Progenitor cell of endocrine pancreas (in vitro differentiated cells): Measurements from ENCODE around the gene OSBPL1A. TPM values are rescaled to one million over a fixed set of nuclear protein-coding genes. Genes with fewer than 3 reads are reported as not detected.

Experiments
- DNase-seq: peaks from one replicate; pipeline ENCODE4 v3.0.0; 2021; ENCODE audit warnings: low spot score; ENCODE audit not compliant: unreplicated experiment
- H3K27ac Mint-ChIP-seq: 2 replicates; pipeline ENCODE4 v1.8.0; 2021; ENCODE audit warnings: mild to moderate bottlenecking, moderate library complexity, mixed read lengths
- H3K27me3 Mint-ChIP-seq: 2 replicates; pipeline ENCODE4 v1.8.0; 2021; ENCODE audit warnings: mixed read lengths
- H3K36me3 Mint-ChIP-seq: 2 replicates; pipeline ENCODE4 v1.8.0; 2022; ENCODE audit warnings: mixed read lengths; ENCODE audit not compliant: insufficient read depth
- H3K4me1 Mint-ChIP-seq: 2 replicates; pipeline ENCODE4 v1.8.0; 2021; ENCODE audit warnings: low read depth, mixed read lengths
- H3K4me3 Mint-ChIP-seq: 2 replicates; pipeline ENCODE4 v1.8.0; 2021; ENCODE audit warnings: low read depth, mild to moderate bottlenecking, moderate library complexity, mixed read lengths
- H3K9me3 Mint-ChIP-seq: 2 replicates; pipeline ENCODE4 v1.8.0; 2021; ENCODE audit warnings: low read depth, mixed read lengths
- total RNA-seq: library from RNA; stranded (reverse); gene quantifications from 2 replicates; pipeline ENCODE4 v1.2.1, GENCODE V29; 2021
- TF ChIP-seq, protein P1 (sequence below): fragments of 200-600 bp; sonication (generic); IDR thresholded peaks from one replicate; pipeline ENCODE4 v1.5.0; 2021; ENCODE audit warnings: antibody characterized with exemption, mild to moderate bottlenecking; ENCODE audit not compliant: unreplicated experiment

Gene OSBPL1A
- total RNA-seq, 1 donor from 2014 or later: 15.0 TPM

DNA sequence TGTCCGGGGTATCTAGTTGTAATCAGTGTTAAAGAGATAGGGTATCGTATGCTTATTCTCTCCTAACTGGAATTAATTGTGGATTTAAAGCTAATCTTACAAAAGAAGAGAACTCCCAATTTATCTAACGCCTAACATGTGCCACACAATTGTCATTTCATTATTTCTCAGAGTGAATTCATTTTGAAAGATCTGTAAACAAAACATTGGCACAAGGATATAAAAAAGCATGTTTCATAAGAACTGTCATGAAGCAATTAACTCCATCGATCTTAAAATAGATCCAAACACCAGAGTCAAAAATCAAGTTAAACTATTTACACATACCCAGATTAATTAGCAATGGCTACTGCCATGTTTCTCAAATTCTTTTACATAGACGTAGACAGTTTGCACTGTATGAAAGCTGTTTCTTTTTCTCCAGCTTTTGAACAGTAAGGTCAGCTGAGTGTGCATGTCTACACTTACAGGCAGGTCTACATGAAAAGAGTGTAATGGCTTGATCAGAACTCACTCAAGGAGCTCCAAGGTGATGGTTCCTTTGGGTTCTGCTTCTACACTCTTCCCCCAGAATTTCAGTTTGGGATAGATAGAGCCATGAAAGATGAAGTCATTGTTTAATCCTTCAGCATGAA is 220.0 kb downstream of the OSBPL1A start:
- H3K4me3 Mint-ChIP-seq: no peak overlapping the region
- H3K9me3 Mint-ChIP-seq: no peaks in the 10 kb centered on the region
- no peaks in the 10 kb centered on the region for H3K27me3 Mint-ChIP-seq
- TF ChIP-seq, protein P1, sequence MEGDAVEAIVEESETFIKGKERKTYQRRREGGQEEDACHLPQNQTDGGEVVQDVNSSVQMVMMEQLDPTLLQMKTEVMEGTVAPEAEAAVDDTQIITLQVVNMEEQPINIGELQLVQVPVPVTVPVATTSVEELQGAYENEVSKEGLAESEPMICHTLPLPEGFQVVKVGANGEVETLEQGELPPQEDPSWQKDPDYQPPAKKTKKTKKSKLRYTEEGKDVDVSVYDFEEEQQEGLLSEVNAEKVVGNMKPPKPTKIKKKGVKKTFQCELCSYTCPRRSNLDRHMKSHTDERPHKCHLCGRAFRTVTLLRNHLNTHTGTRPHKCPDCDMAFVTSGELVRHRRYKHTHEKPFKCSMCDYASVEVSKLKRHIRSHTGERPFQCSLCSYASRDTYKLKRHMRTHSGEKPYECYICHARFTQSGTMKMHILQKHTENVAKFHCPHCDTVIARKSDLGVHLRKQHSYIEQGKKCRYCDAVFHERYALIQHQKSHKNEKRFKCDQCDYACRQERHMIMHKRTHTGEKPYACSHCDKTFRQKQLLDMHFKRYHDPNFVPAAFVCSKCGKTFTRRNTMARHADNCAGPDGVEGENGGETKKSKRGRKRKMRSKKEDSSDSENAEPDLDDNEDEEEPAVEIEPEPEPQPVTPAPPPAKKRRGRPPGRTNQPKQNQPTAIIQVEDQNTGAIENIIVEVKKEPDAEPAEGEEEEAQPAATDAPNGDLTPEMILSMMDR: no peak
- peaks cover 2% of the 10 kb centered on the region for H3K4me1 Mint-ChIP-seq
- H3K36me3 Mint-ChIP-seq: peaks cover 7% of the 10 kb centered on the region
- no peak for DNase-seq
- H3K27ac Mint-ChIP-seq: no peak overlapping the region

DNA sequence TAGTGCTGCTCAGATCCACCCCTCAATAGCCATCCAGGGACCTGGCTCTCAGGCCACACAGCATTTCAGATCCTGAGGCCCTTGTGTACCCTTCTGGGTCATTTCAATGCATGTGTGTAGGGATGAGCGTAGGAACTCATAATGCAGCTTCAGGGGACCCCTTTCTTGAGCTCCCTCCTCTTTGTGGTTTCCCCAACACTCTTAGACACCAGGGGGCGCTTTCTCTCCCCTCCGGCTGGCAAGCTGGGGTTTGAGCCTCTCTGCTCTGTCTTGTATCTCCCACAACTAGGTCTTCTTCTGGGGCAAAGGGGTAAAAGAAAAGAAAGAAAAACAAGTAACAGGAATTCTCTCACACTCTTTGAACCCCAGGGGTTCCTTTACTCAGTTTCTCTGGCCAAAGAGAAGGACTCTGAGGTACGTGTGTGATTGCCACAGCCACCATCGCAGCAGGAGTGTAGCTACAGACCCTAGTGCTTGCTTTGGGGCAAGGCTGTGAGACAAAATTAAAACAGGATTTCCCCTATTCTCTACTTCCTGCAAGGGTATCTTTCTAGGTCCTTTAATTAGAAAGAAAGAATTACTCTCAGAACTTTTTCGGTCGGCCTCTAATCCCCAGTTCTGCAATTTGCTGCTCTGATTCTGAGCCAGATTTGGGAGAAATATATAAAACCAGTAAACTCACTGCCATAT is 220.8 kb downstream of the OSBPL1A start:
- H3K27me3 Mint-ChIP-seq: no peaks in the 10 kb centered on the region
- H3K4me1 Mint-ChIP-seq: peaks cover 2% of the 10 kb centered on the region
- peaks cover 7% of the 10 kb centered on the region for H3K36me3 Mint-ChIP-seq
- no peaks in the 10 kb centered on the region for H3K9me3 Mint-ChIP-seq
- H3K4me3 Mint-ChIP-seq: no peak overlapping the region
- no peak overlapping the region for H3K27ac Mint-ChIP-seq
- TF ChIP-seq, protein P1: peak; percentile 69
- DNase-seq: peak; percentile 29

DNA sequence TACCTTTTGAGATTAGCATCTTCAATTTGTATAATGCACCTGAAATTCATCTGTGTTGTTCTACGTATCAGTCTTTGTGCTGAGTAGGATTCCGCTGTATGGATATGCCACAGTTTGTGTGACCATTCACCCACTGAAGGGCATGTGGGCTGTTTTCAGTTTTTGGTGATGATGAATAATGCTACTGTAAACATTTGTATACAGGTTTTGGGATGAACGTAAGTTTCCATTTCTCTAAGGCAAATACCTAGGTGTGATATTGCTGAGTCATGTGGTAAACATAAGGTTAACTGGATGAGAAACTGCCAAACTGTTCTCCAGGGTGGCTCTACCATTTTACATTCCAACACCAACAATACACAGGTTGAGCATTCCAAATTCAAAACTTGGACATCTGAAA is 223.6 kb downstream of the OSBPL1A start:
- TF ChIP-seq, protein P1: no peak

DNA sequence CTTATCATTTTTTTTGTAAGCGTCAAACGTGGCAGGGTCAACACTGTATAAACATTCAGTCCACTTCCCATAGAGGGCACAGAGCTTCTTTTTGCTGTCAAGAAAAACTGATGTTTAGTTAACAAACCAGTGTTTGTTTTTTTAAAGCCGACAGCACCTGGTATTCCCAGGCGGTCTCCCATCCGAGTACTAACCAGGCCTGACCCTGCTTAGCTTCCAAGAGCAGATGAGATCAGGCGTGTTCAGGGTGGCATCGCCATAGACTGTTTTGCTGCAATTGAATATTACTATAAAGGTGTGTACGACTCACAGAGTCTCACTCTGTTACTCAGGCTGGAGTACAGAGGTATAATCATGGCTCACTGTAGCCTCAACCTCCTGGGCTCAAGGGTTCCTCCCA is 227.3 kb downstream of the OSBPL1A start:
- Mint-ChIP-seq H3K4me3 (no peak overlapping the region), H3K27me3 (no peaks in the 10 kb centered on the region), H3K36me3 (peaks cover 7% of the 10 kb centered on the region), H3K9me3 (no peaks in the 10 kb centered on the region), H3K27ac (peak overlapping the region; percentile 9), H3K4me1 (peaks cover 7% of the 10 kb centered on the region)
- TF ChIP-seq, protein P1: no peak
- DNase-seq: no peak

More for the DNA sequence above, 223.6 kb downstream of the OSBPL1A start:
- Mint-ChIP-seq H3K9me3 (no peaks in the 10 kb centered on the region), H3K36me3 (peaks cover 7% of the 10 kb centered on the region), H3K4me3 (no peak overlapping the region), H3K4me1 (peaks cover 7% of the 10 kb centered on the region), H3K27me3 (no peaks in the 10 kb centered on the region), H3K27ac (no peak overlapping the region)
- DNase-seq: no peak

DNA sequence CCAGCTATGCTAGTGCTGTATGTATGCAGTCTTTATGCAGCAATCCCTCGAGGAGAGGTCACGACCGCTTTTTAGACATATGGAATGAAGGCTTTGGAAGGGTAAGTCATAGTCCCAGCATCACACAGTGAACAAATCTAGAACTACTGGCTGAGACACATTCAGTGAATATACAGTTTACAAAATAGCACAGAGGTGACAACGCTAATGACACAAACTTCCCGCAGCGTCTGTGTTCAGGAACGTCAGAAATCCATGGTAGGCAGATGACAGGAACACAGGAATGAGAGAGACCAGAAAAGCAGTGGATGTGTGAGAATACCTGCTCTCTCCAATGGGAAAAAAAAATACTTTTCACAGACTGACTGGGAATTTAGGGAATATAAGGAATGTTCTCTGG is 229.1 kb downstream of the OSBPL1A start:
- peaks cover 7% of the 10 kb centered on the region for H3K4me1 Mint-ChIP-seq
- TF ChIP-seq, protein P1: no peak
- H3K27me3 Mint-ChIP-seq: no peaks in the 10 kb centered on the region
- H3K4me3 Mint-ChIP-seq: no peak overlapping the region
- no peaks in the 10 kb centered on the region for H3K9me3 Mint-ChIP-seq
- H3K27ac Mint-ChIP-seq: peak overlapping the region; percentile 63
- peaks cover 14% of the 10 kb centered on the region for H3K36me3 Mint-ChIP-seq
- DNase-seq: no peak
